Medulla oblongata (tissue), 1 donor: ENCODE measurements around the gene SLCO2B1.

ENCODE experiments used
- DNase-seq: peaks from one replicate; pipeline ENCODE4 v3.0.0-alpha.2; 2015; ENCODE audit errors: extremely low spot score

SLCO2B1 gene

GRCh38 chr11:75219869-75220268, 69.0 kb downstream of the SLCO2B1 start:
- DNase-seq = no peak

GRCh38 chr11:75223954-75224643, 73.2 kb downstream of the SLCO2B1 start:
- no peak for DNase-seq

GRCh38 chr11:75225794-75226193, 74.9 kb downstream of the SLCO2B1 start:
- DNase-seq = no peak

- DNase-seq = no peak
Observed at GRCh38 chr11:75229466-75229865, 78.6 kb downstream of the SLCO2B1 start.

GRCh38 chr11:75230621-75231020, 79.7 kb downstream of the SLCO2B1 start:
- no peak for DNase-seq

- DNase-seq = peak; percentile 25
Observed at GRCh38 chr11:75233754-75234172, 82.9 kb downstream of the SLCO2B1 start.

GRCh38 chr11:75236062-75236461, 85.2 kb downstream of the SLCO2B1 start:
- DNase-seq = no peak

GRCh38 chr11:75237050-75237449, 86.1 kb downstream of the SLCO2B1 start:
- no peak for DNase-seq

- DNase-seq = no peak
Observed at GRCh38 chr11:75238595-75239440, 87.9 kb downstream of the SLCO2B1 start.

GRCh38 chr11:75239531-75240290, 88.8 kb downstream of the SLCO2B1 start:
- DNase-seq = no peak

GRCh38 chr11:75240311-75241035, 89.6 kb downstream of the SLCO2B1 start, which contains the start of gene TPBGL:
TSS of gene TPBGL (plus strand) at chr11:75240774. CDS start at chr11:75241050, 276 bp downstream.
- no peak for DNase-seq

GRCh38 chr11:75241036-75241905, 90.4 kb downstream of the SLCO2B1 start:
- DNase-seq = peak; percentile 75

- no peak for DNase-seq
Observed at GRCh38 chr11:75241906-75242644, 91.2 kb downstream of the SLCO2B1 start.

- DNase-seq = no peak
Observed at GRCh38 chr11:75242722-75243600, 92.1 kb downstream of the SLCO2B1 start.

- no peak for DNase-seq
Observed at GRCh38 chr11:75244052-75244814, 93.3 kb downstream of the SLCO2B1 start.

- DNase-seq = no peak
Observed at GRCh38 chr11:75245356-75246005, 94.6 kb downstream of the SLCO2B1 start.

GRCh38 chr11:75246006-75246670, 95.2 kb downstream of the SLCO2B1 start:
- DNase-seq = no peak
